Measurements from ENCODE around the gene CDH15.
A peak's percentile ranks its signal among the peaks of the same experiment; 100 is the strongest.
"Not testable (repeated sequence)": the region's sequence is repeated elsewhere in the genome, so short reads cannot be mapped to it uniquely, and the experiment has no call there.

Gene CDH15

DNA sequence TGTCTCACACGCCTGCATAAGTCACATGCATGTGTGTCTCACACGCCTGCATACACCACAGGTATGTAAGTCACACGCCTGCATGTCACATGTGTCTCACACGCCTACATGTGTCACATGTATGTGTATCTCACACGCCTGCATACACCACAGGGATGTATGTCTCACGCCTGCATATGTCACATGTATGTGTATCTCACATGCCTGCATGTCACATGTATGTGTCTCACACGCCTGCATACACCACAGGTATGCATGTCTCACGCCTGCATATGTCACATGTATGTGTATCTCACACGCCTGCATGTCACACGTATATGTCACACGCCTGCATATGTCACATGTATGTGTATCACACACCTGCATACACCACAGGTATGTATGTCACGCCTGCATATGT lies 13.8 kb upstream of the CDH15 start:
- no peak for DNase-seq

- no peak for DNase-seq
Measured at GRCh38 chr16:89159066-89159849, 12.3 kb upstream of the CDH15 start.

DNA sequence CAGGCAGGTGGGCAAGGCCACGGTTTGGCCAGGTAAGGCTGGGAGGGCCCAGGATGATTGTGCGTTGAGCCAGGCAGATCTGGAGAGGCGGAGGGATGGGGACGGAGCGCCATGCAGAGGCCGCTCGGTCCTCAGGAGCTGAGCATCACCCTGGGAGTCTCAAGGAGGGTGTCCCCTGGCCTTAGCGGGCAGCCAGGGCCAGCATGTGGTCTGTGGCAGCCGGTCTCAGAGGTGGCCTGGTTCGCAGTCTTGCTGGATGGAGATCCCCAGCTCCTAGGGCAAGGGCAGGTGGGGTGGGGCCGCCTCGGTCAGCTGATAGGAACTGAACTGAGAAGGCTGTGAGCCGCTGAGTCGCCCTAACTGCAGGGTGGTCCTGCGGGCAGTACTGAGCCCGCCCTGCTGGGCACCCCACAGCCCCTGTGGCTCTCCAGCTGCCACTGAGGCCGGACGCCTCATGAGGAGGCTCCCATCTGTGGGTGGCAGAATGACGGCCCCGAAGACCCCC lies 11.6 kb upstream of the CDH15 start:
- no peak for DNase-seq

DNA sequence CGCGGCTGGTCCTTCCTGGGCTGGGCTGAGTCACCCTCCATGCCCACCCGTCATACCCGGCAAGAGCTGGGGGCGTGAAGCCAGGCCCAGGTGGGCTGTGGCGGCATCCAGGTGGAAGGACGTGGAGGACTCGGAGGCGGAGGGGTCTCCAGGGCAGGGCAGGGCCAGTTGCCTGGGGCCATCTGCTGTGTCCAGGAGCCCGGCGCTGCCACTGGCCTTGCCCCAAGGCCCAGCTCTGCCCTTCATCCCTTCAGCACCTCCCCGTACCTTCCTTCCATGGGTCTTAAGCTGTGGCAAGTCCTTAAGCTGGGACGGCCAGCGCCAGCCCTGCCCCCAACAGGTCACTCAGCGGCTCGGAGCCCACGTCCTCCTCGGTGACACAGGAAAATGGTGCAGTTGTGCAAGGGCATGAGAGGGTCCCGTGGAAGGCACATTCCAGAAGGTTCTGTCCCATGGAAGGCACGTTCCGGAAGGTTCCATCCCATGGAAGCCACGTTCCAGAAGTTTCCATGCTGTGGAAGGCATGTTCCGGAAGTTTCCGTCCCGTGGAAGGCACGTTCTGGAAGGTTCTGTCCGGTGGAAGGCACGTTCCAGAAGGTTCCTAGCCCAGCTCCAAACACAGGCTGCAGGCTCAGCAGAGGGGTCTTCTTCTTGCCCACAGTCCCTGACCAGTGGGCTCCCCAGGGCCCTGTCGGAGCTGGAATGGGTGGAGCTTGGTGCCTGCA lies 10.4 kb upstream of the CDH15 start:
- DNase-seq = no peak

DNA sequence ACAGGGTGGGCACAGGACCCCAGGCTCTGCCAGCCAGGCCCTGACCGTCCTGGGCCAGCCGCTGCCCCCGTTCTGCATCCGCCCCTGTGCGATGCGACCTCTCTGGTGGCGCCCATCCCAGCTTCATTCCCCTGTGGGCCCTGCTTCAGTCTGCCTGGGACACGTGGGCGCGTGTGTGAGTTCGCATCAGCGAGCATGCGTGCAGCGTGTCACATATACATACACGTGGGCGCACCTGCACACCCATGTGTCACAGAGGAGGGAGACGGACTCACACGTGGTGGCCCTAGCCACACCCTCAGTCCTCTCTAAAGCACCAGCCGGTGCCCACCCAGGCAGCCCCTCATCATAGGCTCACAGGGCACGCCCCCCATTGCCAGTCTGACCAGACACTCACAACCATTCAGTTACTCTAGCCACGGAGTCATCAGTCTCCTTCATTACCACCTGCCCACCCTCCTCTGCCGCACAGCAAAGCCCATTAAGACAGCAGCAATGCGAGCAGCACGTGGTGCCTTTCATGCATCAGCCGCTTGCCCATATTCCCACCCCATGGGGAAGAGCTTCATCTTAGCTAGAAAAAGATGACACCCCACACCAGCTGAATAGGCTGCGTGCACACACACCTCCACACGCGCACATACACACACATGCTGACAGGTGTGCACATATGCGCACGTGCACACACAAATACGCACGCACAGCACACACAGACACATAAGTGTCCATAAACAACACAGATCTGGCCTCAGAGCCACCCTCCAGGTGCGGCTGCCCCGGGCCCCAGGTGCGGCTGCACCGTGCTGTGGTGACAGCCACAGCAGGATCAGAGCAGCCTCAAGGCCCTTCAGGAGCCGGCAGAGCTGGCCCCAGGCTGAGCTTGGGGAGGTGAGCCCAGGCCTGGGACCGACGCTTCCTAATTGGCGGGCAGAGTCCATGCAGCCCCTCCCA lies 9.5 kb upstream of the CDH15 start:
- no peak for DNase-seq

DNA sequence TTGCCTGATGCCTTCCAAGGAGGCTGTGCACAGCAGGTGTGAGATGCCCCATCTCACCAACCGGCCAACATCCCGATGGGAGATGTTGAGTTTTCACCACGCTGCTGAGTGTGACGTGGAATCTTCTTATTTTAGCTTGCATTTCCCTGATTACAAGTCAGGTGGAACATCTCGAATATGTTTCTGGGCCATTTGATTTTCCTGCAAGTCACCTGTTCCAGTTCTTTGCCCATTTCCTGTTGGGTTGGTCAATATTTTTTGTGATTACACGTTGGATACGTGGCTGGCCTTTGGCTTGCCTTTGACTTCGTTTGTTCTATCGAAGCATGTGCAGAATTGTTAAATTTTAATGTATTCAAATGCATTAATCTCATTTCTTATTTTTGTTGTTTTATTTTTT lies 8.3 kb upstream of the CDH15 start:
- no peak for DNase-seq

DNA sequence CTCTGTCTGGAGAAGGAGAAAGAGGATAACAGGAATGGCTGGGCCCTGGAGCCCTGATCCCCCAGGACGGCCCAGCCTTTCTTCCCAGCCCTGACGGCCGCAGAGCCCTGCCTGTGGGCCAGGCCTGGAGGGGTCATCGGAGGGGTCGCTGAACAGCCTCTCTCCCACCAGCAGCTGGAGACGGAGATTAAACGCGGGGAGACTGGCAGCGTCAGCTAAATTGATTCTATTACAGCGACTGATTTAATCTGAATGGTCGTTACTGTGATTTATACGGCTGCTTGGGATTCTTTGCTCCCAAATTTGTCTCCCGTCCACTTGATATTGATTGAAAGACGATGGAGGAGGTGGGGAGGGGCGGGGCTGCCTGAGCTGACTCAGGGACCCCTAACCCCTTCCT lies 7.1 kb upstream of the CDH15 start:
- DNase-seq = no peak

DNA sequence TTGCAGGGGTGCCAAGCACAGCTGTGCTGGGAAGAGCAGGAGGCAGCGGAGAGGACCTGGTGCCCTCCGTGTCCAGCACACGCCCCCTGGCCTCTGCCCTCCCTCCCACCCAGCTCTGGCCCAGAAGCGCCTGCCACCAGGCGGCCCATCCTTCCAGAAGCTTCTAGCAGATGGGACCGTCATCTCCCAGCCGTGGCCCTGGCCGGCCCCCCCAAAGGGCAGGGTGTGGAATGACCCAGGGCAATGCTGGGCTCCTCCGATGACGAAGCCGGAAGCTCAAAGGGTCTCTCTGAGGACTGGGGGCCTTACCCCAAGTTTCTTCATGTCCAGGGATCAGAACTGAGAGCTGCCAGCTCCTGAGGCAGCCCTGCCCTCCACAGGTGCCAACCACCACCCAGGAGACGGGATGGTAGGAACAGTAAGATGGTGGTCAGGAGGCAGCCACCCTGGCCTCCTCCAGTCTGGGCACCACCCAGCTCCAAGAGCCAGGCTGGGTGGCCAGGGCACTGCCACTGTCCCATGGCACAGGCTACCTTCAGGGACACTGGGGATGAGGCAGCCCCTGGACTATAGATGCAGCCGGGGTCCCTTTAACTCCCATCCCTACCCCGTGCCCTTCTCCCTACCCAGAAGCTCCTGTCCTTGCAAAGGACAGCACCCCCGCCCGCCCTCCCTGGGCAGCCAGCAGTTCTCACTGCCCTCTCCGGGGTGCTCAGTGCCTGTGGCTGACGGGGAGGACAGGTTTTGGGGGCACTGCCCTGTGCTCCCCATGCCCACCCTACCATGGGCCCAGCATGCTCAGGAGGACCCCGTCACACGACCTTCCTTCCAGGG lies 6.5 kb upstream of the CDH15 start:
- DNase-seq = no peak

DNA sequence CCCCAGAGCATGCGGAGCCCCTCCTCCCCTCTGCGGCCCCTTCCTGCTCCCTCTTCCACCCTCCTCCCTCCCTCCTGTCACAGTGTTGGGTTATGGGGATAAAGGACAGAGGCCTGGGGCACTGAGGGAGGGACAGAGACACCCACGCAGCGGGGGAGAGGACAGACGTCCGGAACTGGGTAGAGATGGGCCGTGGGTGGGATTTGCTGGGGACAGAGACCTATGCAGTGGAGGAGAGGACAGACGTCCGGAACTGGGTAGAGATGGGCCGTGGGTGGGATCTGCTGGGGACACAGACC lies 5.9 kb upstream of the CDH15 start:
- DNase-seq = not testable (repeated sequence)

- no peak for DNase-seq
Measured at GRCh38 chr16:89166696-89167424, 4.7 kb upstream of the CDH15 start.

GRCh38 chr16:89167425-89167941 lies 4.1 kb upstream of the CDH15 start:
- DNase-seq = peak; percentile 45

GRCh38 chr16:89168381-89169189 lies 3.0 kb upstream of the CDH15 start:
- no peak for DNase-seq

DNA sequence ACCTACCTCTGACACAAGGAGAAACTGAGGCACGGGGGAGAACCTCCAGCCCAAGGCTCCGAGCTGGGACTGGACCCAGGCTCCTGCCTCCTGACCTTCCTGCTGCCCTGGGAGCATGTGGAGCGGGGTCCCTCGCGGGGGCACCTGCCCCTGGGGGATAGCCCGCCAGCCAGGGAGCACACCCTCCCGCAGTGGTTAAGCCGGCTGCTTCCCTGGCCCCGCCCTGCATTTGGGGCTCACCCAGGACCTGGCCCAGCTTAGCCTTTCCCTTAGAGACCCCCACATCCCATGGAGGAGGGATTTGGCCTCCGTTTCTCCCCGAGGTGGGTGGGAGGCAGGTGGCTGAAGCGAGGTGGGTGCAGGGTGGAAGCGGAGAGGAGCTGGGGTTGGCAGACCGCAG lies 1.8 kb upstream of the CDH15 start:
- no peak for DNase-seq

DNA sequence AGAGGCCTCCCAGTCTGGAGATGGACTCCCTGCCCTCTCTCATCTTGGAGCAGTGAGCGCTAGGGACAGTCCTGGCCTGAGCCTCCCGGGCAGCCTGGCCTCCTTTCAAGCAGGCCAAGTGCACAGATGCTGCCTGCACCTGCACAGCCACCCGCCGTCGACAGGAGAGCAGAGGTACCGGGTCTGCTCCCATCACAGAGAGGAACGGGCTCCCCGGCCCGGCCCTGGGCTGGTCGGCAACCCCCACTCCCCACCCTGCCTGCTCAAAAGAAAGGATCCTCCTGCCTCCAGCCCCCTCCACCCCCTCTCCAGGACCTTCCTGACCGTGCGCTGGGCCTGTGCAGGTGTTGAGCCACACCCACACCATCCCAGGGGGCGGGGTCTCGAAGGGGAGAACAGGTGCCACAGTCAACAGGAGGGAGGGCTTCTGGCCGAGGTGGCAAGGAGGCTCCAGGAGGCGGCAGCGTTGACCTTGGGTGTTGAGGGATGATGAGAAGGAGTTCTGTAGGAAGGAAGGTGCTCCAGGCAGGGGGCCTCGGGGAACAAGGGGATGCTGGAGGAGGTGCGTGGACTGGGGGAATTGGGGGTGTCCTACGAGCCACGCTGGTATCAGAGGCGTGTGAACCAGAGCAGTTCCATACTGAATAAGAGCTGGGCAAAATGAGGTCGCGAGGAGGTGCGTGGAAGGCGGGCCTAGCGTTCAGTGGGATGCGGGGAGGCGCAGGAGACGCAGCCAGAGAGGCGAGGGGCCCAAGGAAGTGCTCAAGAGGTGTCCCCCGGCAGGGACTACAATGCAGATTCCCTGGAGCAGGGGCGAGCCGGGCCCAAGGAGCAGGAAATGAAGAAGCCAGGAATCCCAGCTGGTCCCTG lies 967 bp upstream of the CDH15 start:
- no peak for DNase-seq

- no peak for DNase-seq
Measured at GRCh38 chr16:89172171-89172527, 601 bp downstream of the CDH15 start.

GRCh38 chr16:89172528-89173173 lies 1.1 kb downstream of the CDH15 start:
- no peak for DNase-seq

DNA sequence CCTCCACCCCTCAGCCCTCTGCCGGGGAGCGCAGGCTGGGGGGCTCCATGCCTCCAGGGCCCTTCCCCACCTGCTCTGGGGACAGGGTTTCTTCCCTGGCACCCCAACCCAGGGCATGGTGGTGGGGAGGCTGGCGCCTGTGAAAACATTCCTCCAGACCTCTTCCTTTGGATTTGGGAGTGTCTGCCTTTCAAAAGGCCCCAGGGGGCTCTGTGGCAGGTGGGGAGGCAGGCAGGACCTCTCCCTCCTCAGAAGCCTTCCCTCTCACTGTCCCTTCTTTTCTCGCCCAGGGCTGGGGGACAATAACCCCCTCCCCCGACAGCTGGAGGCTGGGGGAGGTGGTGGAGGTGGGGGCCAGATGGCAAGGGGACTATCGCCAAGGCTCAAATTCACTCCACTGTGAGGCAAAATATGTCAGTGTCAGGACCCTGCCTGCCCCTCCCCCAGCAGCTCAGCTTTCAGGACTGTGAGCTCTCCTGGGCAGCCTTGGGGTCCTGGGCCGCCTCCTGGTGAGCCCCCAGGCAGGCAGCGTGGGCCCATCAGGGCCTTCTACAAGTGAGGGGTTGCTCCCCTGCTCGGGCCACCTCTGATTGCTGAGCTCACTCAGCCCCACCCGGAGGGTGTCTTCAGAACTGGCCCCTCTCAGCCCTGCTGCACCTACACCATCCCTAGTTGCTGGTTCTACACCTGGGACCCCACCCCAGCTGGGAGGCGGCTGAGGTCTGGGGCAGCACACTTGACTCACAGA lies 1.8 kb downstream of the CDH15 start:
- no peak for DNase-seq

All from NCI-H226 (cell line).